Globus pallidus (tissue), 1 donor: ENCODE data around the gene NUDT16L1.

Source experiments
- DNase-seq: peaks from one replicate; pipeline ENCODE4 v3.0.0-alpha.2; 2015; ENCODE audit warnings: low spot score

The NUDT16L1 gene

GRCh38 chr16:4682616-4683254 lies 10.6 kb upstream of the NUDT16L1 start:
- no peak for DNase-seq

DNA sequence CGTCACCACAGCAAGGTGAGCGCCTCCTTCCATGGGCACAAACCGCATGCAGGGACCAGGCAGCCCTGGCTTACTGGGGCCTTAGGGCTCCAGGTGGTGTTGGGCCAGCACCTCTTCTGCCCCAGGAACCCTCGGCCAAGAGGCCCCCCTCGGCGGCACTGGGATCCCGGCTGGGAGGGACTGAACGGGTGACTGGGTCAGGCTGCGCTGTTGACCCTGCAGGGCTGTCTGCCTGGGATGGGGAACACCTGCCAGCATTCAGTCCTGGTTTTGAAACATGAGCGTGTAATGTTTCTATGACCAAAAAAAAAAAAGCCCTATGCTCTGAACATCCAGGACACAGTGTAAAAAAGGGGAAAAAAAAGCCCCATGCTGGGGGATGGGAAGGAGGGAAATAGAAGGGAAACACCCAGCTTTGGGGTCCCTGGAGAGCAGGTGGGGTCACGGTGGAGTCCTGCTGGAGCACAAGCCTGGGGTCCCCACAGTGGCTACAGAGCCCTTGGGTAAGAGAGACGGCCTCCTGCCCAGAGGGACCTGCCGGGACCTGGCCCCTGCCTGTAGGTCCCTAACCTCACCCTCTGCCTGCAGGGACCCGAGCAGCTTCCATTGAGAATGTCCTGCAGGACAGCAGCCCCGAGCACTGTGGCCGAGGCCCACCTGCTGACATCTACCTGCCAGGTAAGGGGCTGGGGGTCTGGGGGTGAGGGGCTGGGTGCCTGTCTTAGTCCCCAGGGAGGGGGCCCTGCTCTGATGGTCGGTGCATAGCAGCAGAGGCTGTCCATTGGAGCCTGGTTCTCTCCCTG lies 9.9 kb upstream of the NUDT16L1 start:
- DNase-seq = no peak

DNA sequence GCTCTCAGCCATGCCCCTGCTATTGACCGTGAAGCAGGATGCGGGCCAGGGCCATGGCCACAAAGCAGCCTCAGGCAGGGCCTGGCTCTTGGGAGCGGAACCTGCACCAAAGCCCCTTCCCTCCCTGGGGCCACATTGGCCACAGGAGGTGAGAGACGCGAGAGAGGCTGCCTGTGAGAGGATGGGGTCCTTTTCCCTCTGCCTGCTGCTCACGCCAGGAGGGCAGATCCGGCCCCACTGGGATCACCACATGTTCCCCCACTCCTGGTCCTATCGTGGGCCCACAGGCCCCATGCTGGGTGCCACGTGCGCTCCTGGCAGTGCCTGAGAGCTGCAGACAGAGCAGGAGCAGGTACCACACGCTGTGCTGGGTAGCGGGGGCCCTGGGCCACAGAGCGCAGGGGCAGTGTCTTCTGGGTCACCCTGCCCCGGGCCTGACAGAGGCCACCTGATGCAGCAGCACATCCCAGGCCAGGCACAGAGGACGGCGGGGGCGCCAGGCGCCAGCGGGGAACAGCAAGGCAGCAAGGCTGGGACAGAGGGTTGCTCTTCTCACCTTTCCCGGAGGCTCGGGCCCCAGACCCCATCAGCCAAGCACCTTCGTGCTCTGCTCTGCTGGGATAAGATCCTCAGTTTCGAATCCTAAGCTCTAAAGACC lies 9.2 kb upstream of the NUDT16L1 start:
- DNase-seq = no peak

DNA sequence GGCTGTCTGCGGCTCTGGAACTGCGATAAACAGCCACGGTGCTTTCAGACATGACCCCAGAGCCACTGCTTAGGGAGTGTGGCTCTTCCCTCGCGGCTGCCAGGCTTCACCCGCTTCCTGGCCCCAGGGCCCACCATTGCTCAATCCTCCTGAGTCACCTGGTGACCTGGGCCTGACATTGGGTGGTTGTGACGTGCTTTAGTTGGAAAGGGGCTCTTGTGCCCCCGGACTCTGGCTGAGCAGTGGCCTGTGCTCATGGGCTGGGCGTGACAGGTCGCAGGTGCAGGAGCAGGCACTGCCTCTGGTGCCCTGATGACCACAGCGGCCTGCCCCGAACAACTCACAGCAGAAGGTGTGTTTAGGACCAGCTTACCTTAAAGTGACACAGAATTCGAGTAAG lies 8.6 kb upstream of the NUDT16L1 start:
- no peak for DNase-seq

DNA sequence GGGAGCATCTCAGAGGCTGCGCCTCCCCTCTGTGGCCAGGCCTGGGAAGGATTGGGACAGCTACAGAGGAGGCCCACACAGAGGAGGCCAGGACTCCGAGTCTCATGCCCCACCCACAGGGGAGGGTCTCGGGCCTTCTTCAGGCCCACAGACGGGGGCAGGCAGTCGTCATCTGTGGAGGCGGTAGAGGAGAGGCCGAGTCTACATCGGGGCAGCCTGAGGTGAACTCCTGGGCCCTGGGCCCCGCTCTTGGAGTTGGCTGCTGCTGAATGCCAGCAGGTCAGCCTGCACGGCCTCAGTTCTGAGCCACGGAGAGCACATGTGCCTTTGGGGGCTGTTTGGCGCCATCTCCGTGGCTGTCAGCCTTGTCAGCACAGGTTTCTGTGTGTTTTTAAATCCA lies 8.1 kb upstream of the NUDT16L1 start:
- no peak for DNase-seq

GRCh38 chr16:4685776-4686496 lies 7.4 kb upstream of the NUDT16L1 start:
- no peak for DNase-seq

GRCh38 chr16:4686497-4687210 lies 6.7 kb upstream of the NUDT16L1 start:
- DNase-seq = no peak

GRCh38 chr16:4687416-4687815 lies 5.9 kb upstream of the NUDT16L1 start:
- DNase-seq = no peak

GRCh38 chr16:4687946-4688673 lies 5.3 kb upstream of the NUDT16L1 start:
- DNase-seq = no peak

DNA sequence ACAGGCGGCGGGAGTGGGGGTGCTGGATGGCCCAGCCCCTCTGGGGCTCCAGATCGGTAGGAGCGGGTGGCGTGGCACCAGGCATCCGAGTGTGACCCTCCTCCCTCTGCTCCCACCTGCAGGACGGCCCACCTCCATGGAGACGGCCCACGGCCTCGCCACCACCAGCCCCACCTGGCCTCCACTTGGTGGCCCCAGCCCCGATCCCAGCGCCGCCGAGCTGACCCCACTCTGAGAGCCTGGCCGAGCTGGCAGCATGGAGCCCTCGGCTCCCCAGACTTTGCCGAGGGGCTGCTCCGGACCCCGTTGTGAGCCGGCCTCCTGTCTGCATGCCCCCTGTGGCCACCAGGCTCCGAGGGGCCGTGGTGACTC lies 4.7 kb upstream of the NUDT16L1 start:
- no peak for DNase-seq

GRCh38 chr16:4689091-4689671 lies 4.2 kb upstream of the NUDT16L1 start:
- DNase-seq = no peak

GRCh38 chr16:4689864-4690704 lies 3.3 kb upstream of the NUDT16L1 start:
- DNase-seq = no peak

DNA sequence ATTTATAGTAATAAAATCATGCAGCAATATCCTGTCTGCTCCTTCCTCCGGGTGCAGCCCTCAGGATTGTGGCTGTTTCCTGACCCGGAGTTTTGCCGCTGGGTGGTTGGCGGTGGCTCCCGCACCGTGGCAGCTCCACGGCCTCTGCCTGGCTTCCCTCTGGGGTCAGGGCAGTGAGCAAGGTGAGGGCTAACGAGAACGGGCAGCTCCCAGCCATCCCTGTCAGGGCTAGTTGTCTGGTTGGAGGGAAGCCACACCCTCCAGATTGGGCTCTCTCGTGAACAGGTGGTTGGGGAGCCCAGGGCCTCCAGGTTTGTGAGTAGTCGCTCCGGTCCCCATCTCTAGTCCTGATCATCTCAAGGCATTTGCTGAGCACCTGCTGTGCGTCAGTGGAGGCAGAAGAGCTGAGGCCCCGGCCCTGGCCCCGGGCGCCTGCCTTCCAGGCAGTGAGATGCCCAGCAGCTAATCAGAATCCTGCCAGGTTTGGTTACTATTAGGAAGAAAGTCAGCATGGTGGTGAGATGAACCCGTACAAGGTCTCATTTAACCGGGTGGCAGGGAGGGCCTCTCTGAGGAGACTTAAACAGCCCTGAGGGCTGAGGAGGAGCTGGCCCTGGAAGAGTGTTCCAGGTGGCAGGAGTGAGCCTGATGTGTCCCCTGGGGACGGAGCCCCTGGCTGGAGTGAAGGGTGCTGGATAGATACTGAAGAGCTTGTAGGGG lies 2.3 kb upstream of the NUDT16L1 start:
- DNase-seq = no peak

DNA sequence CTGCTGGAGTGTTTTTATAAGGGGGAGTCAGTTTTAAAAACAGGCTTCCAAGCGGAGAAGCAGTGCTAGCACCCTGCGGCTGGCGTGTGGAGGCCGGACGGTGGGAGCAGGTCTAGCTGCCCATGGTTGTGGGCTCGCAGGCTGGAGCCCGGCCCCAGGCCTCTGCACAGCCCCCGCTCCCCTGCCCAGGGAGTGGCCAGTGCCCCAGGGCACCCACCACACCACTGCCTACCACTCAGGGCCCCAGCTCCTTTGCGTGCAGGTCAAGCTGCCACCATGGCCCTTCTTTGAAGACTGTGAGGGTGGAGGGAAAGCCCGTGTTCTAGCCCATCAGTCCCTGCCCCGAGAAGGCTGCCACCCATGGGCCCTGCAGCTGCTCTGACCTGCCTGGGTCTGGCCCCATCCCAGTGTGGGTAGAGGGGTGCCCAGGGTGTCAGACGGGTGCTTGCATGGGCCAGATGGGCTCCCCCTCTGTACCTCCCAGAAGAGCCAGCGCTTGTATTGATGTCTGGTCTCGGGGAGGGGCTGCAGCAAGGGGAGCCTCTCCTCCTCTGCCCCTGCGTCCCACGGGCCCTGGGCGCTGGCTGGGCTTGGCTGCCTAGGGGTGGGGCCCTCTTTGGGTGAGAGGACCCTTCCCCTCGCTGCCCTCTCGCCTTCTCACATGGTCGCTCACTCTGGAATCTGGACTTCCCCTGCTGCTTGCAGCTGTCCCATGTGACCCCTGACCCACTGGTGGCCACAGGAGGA lies 1.5 kb upstream of the NUDT16L1 start:
- no peak for DNase-seq

DNA sequence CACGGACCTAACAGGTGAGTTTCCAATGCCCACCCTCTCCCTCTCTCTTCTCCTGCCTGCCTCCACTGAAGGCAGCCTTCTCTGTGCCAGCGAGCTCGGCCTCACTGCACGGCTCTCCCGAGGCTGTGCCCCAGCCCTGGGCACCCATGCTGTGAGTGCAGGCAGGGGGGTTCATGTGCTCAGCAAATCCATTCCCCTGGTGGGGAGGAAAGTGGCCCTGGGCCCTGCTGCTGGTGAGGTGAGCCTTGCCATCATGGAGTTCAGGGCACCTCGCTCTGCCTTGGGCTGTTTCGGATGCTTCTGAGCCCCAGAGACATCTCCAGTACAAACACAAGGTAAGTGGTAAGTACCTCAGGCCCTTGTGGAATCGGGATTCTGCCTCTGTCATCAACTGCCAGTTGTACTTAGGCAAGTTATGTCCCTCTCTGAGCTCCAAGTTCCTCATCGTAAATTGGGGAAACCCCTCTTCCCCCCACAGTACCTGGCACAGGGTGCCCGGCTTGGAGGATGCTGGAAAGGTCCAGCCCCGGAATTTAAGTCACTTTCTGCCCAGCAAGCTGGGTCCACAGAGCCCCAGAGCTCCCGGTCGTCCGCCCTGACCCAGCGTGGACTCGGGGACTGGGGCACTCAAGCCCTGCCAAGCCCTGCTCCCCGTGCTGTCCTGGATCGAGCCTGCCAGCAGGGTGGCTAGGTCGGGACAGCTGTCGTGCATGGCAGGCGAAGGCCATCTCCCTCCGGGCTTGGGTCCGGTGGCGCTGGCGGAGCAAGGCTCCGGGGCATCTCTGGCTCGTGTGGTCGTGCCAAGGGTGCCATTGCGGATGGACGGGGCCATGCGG lies 684 bp upstream of the NUDT16L1 start:
- no peak for DNase-seq

DNA sequence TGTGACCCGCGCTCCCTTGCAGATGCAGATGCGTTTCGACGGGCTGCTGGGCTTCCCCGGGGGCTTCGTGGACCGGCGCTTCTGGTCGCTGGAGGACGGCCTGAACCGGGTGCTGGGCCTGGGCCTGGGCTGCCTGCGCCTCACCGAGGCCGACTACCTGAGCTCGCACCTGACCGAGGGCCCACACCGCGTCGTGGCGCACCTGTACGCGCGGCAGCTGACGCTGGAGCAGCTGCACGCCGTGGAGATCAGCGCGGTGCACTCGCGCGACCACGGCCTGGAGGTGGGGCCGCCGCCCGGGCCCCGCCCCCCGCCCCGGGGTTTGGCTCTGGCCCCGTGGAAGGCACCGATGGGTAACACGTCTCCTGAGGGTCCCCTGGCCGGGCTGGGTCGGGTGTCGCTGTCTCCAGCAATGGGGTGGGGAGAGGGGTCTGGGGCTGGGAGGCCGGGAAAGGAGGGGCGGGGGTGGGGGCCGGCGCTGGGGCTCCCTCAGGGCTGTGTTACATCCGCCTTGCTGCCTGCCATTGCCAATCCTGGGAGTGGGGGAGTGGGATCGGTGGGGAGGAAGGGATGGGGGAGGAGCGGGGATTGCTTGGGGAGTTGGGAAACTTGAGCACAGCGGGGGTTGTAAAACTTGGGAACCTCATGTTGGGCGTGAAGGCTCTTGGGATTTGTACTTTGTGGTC lies 737 bp downstream of the NUDT16L1 start:
- no peak for DNase-seq
